ENCODE data around the gene TP53RK.

The TP53RK gene

DNA sequence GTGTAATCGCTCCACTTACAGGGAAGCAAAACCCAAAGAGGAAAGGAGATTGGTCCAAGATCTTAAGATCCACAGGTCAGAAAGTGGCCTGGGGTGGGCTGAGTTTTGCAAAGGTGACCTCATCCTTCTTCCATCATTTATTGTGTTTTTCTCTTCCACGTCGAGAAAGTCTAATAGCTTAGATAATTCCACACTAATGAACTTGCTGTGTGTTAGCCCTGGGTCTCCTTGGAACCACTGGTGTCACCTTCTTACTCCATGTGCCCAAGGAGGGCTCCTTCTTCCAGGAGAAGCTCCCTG is 39.6 kb downstream of the TP53RK start:
- DNase-seq (ENCODE audit: low read depth), result no peak

GRCh38 chr20:46648903-46649649 is 40.2 kb downstream of the TP53RK start:
- no peak overlapping the region for H3K4me3 ChIP-seq (ENCODE audit: control insufficient read depth, low read depth, low read length)
- TF ChIP-seq, protein P1, sequence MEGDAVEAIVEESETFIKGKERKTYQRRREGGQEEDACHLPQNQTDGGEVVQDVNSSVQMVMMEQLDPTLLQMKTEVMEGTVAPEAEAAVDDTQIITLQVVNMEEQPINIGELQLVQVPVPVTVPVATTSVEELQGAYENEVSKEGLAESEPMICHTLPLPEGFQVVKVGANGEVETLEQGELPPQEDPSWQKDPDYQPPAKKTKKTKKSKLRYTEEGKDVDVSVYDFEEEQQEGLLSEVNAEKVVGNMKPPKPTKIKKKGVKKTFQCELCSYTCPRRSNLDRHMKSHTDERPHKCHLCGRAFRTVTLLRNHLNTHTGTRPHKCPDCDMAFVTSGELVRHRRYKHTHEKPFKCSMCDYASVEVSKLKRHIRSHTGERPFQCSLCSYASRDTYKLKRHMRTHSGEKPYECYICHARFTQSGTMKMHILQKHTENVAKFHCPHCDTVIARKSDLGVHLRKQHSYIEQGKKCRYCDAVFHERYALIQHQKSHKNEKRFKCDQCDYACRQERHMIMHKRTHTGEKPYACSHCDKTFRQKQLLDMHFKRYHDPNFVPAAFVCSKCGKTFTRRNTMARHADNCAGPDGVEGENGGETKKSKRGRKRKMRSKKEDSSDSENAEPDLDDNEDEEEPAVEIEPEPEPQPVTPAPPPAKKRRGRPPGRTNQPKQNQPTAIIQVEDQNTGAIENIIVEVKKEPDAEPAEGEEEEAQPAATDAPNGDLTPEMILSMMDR (IDR thresholded peaks at IDR 0.05; ENCODE audit: control insufficient read depth, insufficient read depth, low read depth, low read length, missing control alignments), result no peak
- no peak for DNase-seq (ENCODE audit: low read depth)

More for the DNA sequence above, 39.6 kb downstream of the TP53RK start:
- TF ChIP-seq, protein P1 (IDR thresholded peaks at IDR 0.05; ENCODE audit: control insufficient read depth, insufficient read depth, low read depth, low read length, missing control alignments), result no peak
- H3K4me3 ChIP-seq (ENCODE audit: control insufficient read depth, low read depth, low read length), result no peak overlapping the region

- no peak overlapping the region for H3K4me3 ChIP-seq (ENCODE audit: control insufficient read depth, low read depth, low read length)
- TF ChIP-seq, protein P1 (IDR thresholded peaks at IDR 0.05; ENCODE audit: control insufficient read depth, insufficient read depth, low read depth, low read length, missing control alignments), result no peak
- DNase-seq (ENCODE audit: low read depth), result no peak
Observed at GRCh38 chr20:46647469-46647868, 41.8 kb downstream of the TP53RK start.

DNA sequence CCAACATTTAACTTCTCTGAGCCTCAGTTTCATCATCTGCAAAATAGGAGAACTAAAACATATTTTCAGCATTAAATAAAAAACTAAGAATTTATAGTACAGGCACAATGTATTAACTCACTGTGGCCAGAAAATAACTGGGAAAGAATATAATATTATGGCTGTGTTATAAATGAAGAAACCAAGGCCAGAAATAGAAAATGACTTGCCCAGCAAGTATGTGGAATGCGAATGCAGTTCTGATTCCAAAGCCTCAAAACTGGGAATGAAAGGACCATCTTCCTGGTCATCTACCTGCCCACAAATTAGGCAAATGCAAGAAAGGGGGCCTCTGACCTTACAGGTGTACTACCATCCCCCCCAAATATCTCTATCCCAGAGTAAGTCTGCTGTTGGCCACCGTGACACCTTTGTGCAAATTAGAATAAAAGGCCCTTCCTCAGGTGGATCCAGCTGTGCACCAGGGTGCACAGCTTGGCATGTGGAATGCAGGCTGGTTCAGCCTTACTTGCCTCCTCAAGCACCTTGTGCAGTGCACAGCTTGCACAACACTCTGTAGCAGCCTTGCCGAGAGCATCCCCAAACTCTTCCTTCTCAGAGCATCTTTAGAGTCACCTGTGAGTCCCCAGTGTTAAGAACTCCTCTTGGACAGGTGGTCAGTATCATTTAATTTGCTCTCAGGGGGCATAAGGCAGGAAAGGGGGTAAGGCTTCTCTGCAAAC is 42.4 kb downstream of the TP53RK start:
- H3K4me3 ChIP-seq (ENCODE audit: control insufficient read depth, low read depth, low read length), result no peak overlapping the region
- DNase-seq (ENCODE audit: low read depth), result no peak
- TF ChIP-seq, protein P1 (IDR thresholded peaks at IDR 0.05; ENCODE audit: control insufficient read depth, insufficient read depth, low read depth, low read length, missing control alignments), result no peak

DNA sequence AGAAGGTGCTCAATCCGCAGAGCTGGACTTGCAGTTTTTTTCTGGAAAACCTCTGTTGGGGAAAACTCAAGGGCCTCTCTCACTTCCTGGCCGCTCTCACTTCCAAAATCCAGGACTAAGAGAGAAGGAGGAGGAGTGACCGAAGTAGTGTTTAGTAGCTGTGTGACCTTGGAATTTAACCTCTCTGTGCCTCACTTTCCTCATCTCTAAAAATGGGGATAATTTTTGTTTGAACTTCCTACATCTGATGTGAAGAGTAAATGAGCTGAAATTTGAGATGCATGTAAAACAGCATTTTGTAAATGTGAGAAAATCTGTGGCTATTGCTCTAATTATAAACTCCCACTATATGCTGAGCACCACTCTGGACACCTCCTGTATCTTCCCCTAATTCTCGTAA is 43.1 kb downstream of the TP53RK start:
- no peak overlapping the region for H3K4me3 ChIP-seq (ENCODE audit: control insufficient read depth, low read depth, low read length)
- TF ChIP-seq, protein P1 (IDR thresholded peaks at IDR 0.05; ENCODE audit: control insufficient read depth, insufficient read depth, low read depth, low read length, missing control alignments), result no peak
- no peak for DNase-seq (ENCODE audit: low read depth)

DNA sequence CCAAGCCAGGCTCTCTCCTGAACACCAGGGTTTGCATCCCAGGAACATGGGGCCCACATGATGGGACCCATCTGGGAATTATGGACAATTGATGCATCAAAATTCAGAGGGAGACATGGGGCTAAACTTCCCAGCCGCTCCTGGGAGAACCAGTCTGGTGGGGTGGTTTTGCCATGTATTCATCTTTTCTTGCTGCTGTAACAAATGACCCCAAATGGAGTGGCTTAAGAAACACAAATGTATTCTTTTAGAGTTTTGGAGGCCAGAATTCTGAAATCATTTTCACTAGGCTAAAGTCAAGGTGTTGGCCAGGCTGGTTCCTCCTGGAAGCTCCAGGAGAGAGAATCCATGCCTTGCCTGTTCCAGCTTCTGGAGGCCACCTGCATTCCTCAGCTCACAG is 44.5 kb downstream of the TP53RK start:
- DNase-seq (ENCODE audit: low read depth), result no peak
- TF ChIP-seq, protein P1 (IDR thresholded peaks at IDR 0.05; ENCODE audit: control insufficient read depth, insufficient read depth, low read depth, low read length, missing control alignments), result no peak
- no peak overlapping the region for H3K4me3 ChIP-seq (ENCODE audit: control insufficient read depth, low read depth, low read length)

All from AG09309 (cell line).